Spleen (tissue), 11 donors: ENCODE data around the gene B3GAT1. TPM values are rescaled to one million over a fixed set of nuclear protein-coding genes. Genes with fewer than 3 reads are reported as not detected.
A peak's percentile ranks its signal among the peaks of the same experiment; 100 is the strongest.

ENCODE experiments used
- DNase-seq: peaks from one replicate; pipeline ENCODE4 v3.0.0-alpha.2; 2020
- H3K27ac ChIP-seq, 8 donors: fragments of 200-600 bp; sonication (generic) in 7 of 8; 1 replicate in 4 of 8; 2 replicates in 4 of 8; pipeline versions ENCODE4 v1.5.0 to v1.8.0; 2016 to 2021; ENCODE audit warnings: inconsistent platforms in 4 of 8, mild to moderate bottlenecking in 4 of 8, moderate library complexity in 1 of 8
- H3K27me3 ChIP-seq, 7 donors: fragments of 200-600 bp; sonication (generic) in 6 of 7; replicated peaks in 1 of 7; 1 replicate in 4 of 7; 2 replicates in 3 of 7; pipeline versions ENCODE4 v1.5.0 to v1.8.0; 2016 to 2021; ENCODE audit warnings: inconsistent platforms in 3 of 7, mild to moderate bottlenecking in 1 of 7
- H3K36me3 ChIP-seq, 6 donors: fragments of 200-600 bp; sonication (generic) in 5 of 6; 1 replicate in 4 of 6; 2 replicates in 2 of 6; pipeline versions ENCODE4 v1.5.0 to v1.8.0; 2016 to 2021; ENCODE audit warnings: inconsistent platforms in 2 of 6
- H3K4me1 ChIP-seq, 6 donors: fragments of 200-600 bp; sonication (generic) in 5 of 6; 1 replicate in 3 of 6; 2 replicates in 3 of 6; pipeline versions ENCODE4 v1.5.0 to v1.8.0; 2016 to 2021; ENCODE audit warnings: inconsistent platforms in 3 of 6
- H3K4me3 ChIP-seq, 8 donors: fragments of 200-600 bp; sonication (generic) in 7 of 8; 1 replicate in 4 of 8; 2 replicates in 4 of 8; pipeline versions ENCODE4 v1.5.0 to v1.8.0; 2016 to 2021; ENCODE audit warnings: inconsistent platforms in 4 of 8, mild to moderate bottlenecking in 4 of 8, moderate library complexity in 2 of 8
- H3K9me3 ChIP-seq, 8 donors: fragments of 200-600 bp; sonication (generic) in 7 of 8; 1 replicate in 4 of 8; 2 replicates in 4 of 8; pipeline versions ENCODE4 v1.5.0 to v1.8.0; 2016 to 2021; ENCODE audit warnings: inconsistent platforms in 4 of 8
- POLR2A ChIP-seq, 3 donors: fragments of 450-650 bp; IDR thresholded peaks; one replicate each; pipeline ENCODE4 v1.5.1; 2017; ENCODE audit warnings: antibody characterized with exemption in 3 of 3, mild to moderate bottlenecking in 1 of 3
- POLR2AphosphoS5 ChIP-seq, 3 donors: sonication (generic); formaldehyde crosslinking; IDR thresholded peaks; one replicate each; pipeline ENCODE4 v1.5.1; 2017; ENCODE audit warnings: antibody characterized with exemption in 3 of 3
- WGBS, 5 donors: extraction: QIAGEN DNeasy Blood & Tissue Kit in 3 of 5; methylation state at CpG; one replicate each; pipeline versions ENCODE4 v1.1.5 to v1.1.7; 2013 to 2018; 5-methylcytosine and 5-hydroxymethylcytosine counted together
- intact Hi-C: fragments of 100-400 bp; cut with DNase I; formaldehyde crosslinking; loops from one replicate; pipeline ENCODE4 v1.15.0; 2023; ENCODE audit warnings: low total_unique reads
- polyA plus RNA-seq, 3 donors: library from polyadenylated mRNA; stranded (reverse); fragments of 200-250 nt; gene quantifications; one replicate each; pipeline ENCODE4 v1.2.1, GENCODE V29; 2013
- total RNA-seq, 7 donors: library from RNA; depleted of rRNA in 3 of 7; stranded (reverse); fragments of >200 nt in 3 of 7; fragmentation: NEBNext Ultra II Directional in 4 of 7; extraction: Animal tissue kit (Norgen Biotek cat#: 25700) in 4 of 7; gene quantifications; one replicate each; pipeline versions ENCODE4 v1.1.0 to v1.2.1, GENCODE V29; 2016 to 2021
- TF ChIP-seq, protein P1 (sequence below), 11 experiments: fragments of 200-600 bp in 7 of 11; fragments of 450-650 bp in 4 of 11; sonication (generic) in 4 of 11; IDR thresholded peaks in 8 of 11; conservative IDR thresholded peaks in 3 of 11; 1 replicate in 7 of 11; 2 replicates in 4 of 11; pipeline versions ENCODE4 v1.4.0 to v1.8.0; 2016 to 2021; ENCODE audit warnings: antibody characterized with exemption in 11 of 11, inconsistent platforms in 4 of 11, mild to moderate bottlenecking in 1 of 11
- donor health status: healthy with polysubstance abuse.
- donor health status: DM: no; HTN: no; CAD: no; lungs with moderate emphysema.
- donor health status: DM: no; HTN: no; CAD: no.
- donor health status: Bipolar disorder and iron deficiency.
- donor health status: healthy.
- donor health status: DM: no; HTN: no; CAD: no.
- donor health status: DM: yes; HTN: yes; CAD: no.

Gene B3GAT1
- total and polyA plus RNA-seq, 10 donors, result 0.43 to 4.0 (median 1.6) TPM

GRCh38 chr11:134380229-134380628, 31.8 kb downstream of the B3GAT1 start:
- WGBS, 5 donors, result 79 to 92% (median 83%) methylated on average over 7 to 12 of the region's 12 CpGs
- no peak for DNase-seq
- Histone ChIP-seq H3K9me3 (no peaks in the 10 kb centered on the region), H3K4me1 (no peaks in the 10 kb centered on the region), H3K27me3 (peaks cover 0 to 37% (median 1%) of the 10 kb centered on the region in 7 donors), H3K27ac (no peak overlapping the region), H3K4me3 (no peak overlapping the region), H3K36me3 (no peaks in the 10 kb centered on the region)
- no peak for TF ChIP-seq POLR2A (IDR thresholded peaks at IDR 0.05)
- no peak for TF ChIP-seq POLR2AphosphoS5 (IDR thresholded peaks at IDR 0.05)
- TF ChIP-seq, protein P1, sequence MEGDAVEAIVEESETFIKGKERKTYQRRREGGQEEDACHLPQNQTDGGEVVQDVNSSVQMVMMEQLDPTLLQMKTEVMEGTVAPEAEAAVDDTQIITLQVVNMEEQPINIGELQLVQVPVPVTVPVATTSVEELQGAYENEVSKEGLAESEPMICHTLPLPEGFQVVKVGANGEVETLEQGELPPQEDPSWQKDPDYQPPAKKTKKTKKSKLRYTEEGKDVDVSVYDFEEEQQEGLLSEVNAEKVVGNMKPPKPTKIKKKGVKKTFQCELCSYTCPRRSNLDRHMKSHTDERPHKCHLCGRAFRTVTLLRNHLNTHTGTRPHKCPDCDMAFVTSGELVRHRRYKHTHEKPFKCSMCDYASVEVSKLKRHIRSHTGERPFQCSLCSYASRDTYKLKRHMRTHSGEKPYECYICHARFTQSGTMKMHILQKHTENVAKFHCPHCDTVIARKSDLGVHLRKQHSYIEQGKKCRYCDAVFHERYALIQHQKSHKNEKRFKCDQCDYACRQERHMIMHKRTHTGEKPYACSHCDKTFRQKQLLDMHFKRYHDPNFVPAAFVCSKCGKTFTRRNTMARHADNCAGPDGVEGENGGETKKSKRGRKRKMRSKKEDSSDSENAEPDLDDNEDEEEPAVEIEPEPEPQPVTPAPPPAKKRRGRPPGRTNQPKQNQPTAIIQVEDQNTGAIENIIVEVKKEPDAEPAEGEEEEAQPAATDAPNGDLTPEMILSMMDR (IDR thresholded peaks at IDR 0.05 in 8 of 11, conservative IDR thresholded peaks at IDR 0.05 in 3 of 11), result no peak
- intact Hi-C loops, result no loop called here

DNA sequence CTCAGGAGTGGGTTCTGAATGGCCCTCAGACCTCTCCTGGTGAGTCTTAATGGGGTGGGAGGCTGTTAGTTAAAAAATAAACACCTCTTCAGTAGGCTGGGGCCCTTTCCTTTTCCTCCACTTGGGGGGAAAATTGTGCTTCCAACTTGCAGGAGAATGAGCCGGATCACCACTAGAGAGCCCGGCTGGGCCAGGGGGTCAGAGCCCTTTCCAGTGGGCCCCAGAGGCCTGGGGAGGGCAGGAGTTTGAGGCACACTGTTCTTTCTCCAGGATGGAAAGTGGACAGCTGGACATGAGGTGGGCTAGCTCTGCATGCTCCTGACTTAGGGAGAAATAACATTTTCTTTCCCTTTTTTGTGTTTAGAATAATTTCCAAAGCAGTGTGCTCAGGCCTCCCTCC, 32.8 kb downstream of the B3GAT1 start:
- no peaks in the 10 kb centered on the region for H3K9me3 ChIP-seq
- 66 to 81% (median 79%) methylated on average over 2 of the region's 2 CpGs for WGBS, 5 donors
- H3K4me1 ChIP-seq, result no peaks in the 10 kb centered on the region
- H3K27me3 ChIP-seq, result peaks cover 0 to 27% (median 0%) of the 10 kb centered on the region in 7 donors
- H3K36me3 ChIP-seq, result no peaks in the 10 kb centered on the region
- intact Hi-C loops, result no loop called here
- no peak for DNase-seq
- H3K27ac ChIP-seq, result no peak overlapping the region
- TF ChIP-seq POLR2A (IDR thresholded peaks at IDR 0.05) (no peak), POLR2AphosphoS5 (IDR thresholded peaks at IDR 0.05) (no peak)
- TF ChIP-seq, protein P1 (IDR thresholded peaks at IDR 0.05 in 8 of 11, conservative IDR thresholded peaks at IDR 0.05 in 3 of 11), result no peak
- H3K4me3 ChIP-seq, result no peak overlapping the region

GRCh38 chr11:134377876-134378275, 34.2 kb downstream of the B3GAT1 start:
- H3K27ac ChIP-seq, result no peak overlapping the region
- H3K36me3 ChIP-seq, result no peaks in the 10 kb centered on the region
- H3K4me3 ChIP-seq, result no peak overlapping the region
- TF ChIP-seq POLR2A (IDR thresholded peaks at IDR 0.05), result no peak
- no peak for TF ChIP-seq POLR2AphosphoS5 (IDR thresholded peaks at IDR 0.05)
- TF ChIP-seq, protein P1 (IDR thresholded peaks at IDR 0.05 in 8 of 11, conservative IDR thresholded peaks at IDR 0.05 in 3 of 11), result no peak
- 80 to 86% (median 82%) methylated on average over 14 of the region's 14 CpGs for WGBS, 5 donors
- peaks cover 0 to 16% (median 0%) of the 10 kb centered on the region in 7 donors for H3K27me3 ChIP-seq
- H3K4me1 ChIP-seq, result no peaks in the 10 kb centered on the region
- intact Hi-C loops, result no loop called here
- DNase-seq, result no peak
- no peaks in the 10 kb centered on the region for H3K9me3 ChIP-seq

DNA sequence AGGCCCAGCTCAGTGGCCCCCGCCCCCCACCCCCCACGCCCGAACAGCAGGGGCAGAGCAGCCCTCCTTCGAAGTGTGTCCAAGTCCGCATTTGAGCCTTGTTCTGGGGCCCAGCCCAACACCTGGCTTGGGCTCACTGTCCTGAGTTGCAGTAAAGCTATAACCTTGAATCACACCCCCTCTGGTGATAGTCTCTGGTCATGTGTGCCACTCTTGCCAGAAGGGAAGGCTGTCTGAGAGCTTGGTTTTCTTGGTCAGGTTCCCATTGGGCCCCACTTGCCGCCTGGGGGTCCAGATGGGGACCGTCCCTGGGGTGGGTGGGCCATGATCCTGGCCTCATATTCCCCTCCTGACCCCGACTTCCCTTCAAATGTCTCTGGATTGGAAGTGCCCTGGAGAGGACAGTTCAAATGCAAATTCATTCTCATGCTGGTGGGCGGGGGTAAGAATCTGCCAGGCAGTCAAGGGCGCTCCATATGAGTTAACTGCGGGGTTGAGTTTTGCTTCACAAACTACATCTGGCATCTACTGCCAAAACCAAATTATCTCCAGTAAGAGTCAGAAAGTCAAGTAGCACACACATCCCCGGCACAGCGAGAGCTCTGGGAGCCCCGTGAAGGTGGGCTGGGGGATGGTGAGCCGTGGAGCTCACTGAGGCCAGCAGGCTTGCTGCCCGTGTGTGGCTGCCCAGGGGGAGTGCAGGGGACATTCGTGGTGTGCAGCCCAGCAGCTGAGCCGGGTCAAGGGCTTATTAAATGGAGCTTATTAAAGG, 35.7 kb downstream of the B3GAT1 start:
- no peaks in the 10 kb centered on the region for H3K9me3 ChIP-seq
- no peak overlapping the region for H3K4me3 ChIP-seq
- intact Hi-C loops, result no loop called here
- no peaks in the 10 kb centered on the region for H3K36me3 ChIP-seq
- TF ChIP-seq POLR2AphosphoS5 (IDR thresholded peaks at IDR 0.05) (no peak), POLR2A (IDR thresholded peaks at IDR 0.05) (no peak)
- TF ChIP-seq, protein P1 (IDR thresholded peaks at IDR 0.05 in 8 of 11, conservative IDR thresholded peaks at IDR 0.05 in 3 of 11), result no peak
- WGBS, 5 donors, result 72 to 82% (median 77%) methylated on average over 13 to 18 of the region's 18 CpGs
- H3K27me3 ChIP-seq, result peaks cover 0 to 16% (median 0%) of the 10 kb centered on the region in 7 donors
- H3K4me1 ChIP-seq, result no peaks in the 10 kb centered on the region
- H3K27ac ChIP-seq, result no peak overlapping the region
- DNase-seq, result peak; percentile 54
